Measurements from ENCODE around the gene TMEM273.

The TMEM273 gene, protein sequence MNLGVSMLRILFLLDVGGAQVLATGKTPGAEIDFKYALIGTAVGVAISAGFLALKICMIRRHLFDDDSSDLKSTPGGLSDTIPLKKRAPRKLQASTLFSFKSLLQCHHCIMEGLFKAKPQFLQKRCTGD

GRCh38 chr10:49187950-49188761, at the start of gene TMEM273:
TSS of gene TMEM273 (minus strand) at chr10:49188391. CDS start at chr10:49188336, 55 bp downstream.
- no peak for DNase-seq (ENCODE audit: low read depth in 3 of 3)

GRCh38 chr10:49237985-49238384, 49.8 kb upstream of the TMEM273 start:
- no peak for DNase-seq (ENCODE audit: low read depth in 3 of 3)

DNA sequence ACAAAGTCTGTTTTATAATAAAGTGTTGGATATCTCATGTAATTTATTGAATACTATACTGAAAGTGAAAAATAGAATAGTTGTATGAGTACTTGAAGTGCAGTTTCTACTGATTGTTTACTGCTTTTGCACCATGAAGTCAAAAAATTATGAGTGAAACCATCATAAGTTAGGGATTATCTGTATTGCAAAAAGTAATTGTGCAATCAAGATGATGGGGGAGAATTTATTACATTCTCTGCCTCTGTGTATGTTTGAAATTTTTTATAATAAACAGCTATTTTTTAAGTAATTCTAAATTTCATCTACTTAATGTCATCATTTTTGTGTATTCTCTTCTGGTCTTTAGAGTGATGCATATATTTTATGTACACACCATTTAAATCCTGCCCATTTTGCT, 47.2 kb upstream of the TMEM273 start:
- DNase-seq (ENCODE audit: low read depth in 3 of 3), result no peak

- no peak for DNase-seq (ENCODE audit: low read depth in 3 of 3)
These were observed 43.1 kb upstream of the TMEM273 start for GRCh38 chr10:49231086-49231820.

DNA sequence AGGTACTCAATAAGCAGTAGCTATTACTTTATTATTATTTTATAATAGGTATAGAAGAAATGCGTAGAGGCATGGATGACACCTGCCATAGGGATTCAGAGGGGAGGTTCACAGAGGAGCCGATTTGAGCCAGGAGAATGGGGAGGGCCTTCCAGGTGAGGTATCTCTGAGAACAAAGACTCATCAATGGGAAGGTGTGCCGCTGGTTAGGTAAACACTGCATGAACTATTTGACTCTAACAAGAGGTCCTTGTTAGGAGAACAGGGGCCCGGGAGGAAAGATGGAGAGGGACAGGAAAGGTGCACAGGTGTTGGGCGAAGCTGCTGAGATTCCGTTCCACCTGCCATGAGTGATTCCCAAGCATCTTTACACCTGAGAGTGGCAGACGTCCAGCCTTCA, 41.8 kb upstream of the TMEM273 start:
- DNase-seq (ENCODE audit: low read depth in 3 of 3), result no peak

- no peak for DNase-seq (ENCODE audit: low read depth in 3 of 3)
These were observed 40.5 kb upstream of the TMEM273 start for GRCh38 chr10:49228677-49229076.

DNA sequence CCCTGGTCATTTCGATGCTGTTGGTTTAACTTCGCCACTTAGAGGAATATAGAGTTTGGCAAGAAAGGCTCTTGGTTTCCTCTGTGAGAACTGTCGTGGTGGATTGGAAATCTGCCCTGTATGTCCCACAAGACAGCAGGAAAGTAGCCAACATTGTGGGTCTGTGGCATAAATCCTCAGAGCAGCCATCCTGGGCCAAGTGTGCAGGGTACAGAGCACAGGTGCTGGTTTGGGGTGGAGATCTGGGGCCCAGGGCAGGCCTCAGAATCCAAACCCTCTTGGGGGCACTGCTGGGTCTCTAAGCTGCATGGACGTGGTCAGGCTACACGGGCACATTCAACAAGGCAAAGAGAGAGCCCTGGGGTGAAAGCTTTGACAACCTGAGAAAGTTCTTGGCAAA, 39.2 kb upstream of the TMEM273 start:
- DNase-seq (ENCODE audit: low read depth in 3 of 3), result no peak

GRCh38 chr10:49226594-49226993, 38.4 kb upstream of the TMEM273 start:
- DNase-seq (ENCODE audit: low read depth in 3 of 3), result no peak

- no peak for DNase-seq (ENCODE audit: low read depth in 3 of 3)
These were observed 37.2 kb upstream of the TMEM273 start for GRCh38 chr10:49225218-49225876.

- DNase-seq (ENCODE audit: low read depth in 3 of 3), result no peak
These were observed 35.0 kb upstream of the TMEM273 start for GRCh38 chr10:49223205-49223604.

DNA sequence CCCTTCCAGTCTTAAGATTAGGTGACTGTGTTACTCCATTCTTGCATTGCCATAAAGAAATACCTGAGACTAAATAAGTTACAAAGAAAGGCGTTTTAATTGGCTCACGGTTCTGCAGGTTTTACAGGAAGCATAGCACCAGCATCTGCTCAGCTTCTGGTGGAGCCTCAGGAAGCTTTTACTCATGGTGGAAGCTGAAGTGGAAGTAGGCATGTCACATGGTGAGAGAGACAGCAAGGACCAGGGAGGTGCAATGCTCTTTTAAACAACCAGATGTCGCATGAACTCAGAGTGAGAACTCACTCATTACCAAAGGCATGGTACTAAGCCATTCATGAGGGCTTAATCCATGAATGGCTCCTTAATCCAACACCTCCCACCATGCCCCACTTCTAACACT, 34.0 kb upstream of the TMEM273 start:
- no peak for DNase-seq (ENCODE audit: low read depth in 3 of 3)

- DNase-seq (ENCODE audit: low read depth in 3 of 3), result no peak
These were observed 32.5 kb upstream of the TMEM273 start for GRCh38 chr10:49220679-49221078.

- no peak for DNase-seq (ENCODE audit: low read depth in 3 of 3)
These were observed 31.8 kb upstream of the TMEM273 start for GRCh38 chr10:49220031-49220430.

DNA sequence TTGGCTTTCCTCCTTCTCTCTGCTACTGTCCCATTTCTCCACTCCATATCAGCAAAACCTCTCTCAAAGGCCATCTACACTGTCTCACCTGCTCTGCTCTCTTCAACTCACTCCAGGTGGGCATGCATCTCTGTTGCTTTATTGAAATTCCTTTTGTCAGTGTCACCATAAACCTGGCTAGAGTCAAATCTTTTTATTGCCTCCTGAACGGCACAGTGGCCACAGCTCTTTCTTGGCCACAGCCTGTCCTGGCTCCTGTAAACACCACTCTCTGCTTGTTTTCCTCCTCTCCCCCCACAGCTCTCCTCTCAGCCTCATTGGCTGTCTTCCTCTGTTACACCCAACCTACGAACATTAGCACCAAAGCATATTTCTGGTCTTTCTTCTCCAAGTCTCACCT, 31.1 kb upstream of the TMEM273 start:
- no peak for DNase-seq (ENCODE audit: low read depth in 3 of 3)

- no peak for DNase-seq (ENCODE audit: low read depth in 3 of 3)
These were observed 30.3 kb upstream of the TMEM273 start for GRCh38 chr10:49218480-49218879.

DNA sequence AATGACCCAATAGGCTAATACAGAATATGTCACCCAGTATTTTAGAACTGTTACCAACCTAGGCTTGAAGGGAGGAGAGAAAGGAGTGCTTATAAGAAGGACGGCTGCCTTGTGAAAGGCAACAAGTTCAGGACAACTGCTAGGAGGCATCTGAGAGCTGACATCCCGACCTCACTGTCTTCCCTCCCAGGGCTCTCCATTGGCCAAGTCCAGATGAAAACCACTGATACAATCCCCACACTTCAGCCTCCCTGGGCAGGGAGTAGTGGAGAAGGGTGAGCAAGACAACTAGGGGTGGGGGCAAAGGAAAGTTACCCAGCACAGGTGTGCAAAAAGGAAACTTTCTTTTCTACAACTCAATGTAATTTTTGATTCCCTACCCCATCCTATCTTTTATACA, 29.5 kb upstream of the TMEM273 start:
- DNase-seq (ENCODE audit: low read depth in 3 of 3), result no peak

- DNase-seq (ENCODE audit: low read depth in 3 of 3), result no peak
These were observed 25.0 kb upstream of the TMEM273 start for GRCh38 chr10:49213211-49213610.

DNA sequence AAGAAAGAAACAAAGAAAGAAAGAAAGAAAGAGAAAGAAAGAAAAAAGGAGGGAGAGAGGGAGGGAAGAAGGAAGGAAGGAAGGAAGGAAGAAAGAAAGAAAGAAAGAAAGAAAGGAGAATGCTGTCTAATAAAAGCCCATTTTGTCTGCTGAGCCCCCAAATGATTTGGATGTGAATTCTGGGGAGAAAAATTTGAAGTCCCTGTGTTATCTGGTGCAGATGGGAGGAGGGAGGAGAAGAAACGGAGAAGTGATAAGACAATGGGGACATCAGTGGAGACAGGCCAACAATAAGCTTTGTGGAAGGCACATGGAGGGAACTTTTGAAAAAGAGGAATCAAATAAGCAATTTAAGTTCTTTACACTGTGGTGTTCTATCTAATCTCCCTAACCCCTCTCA, 24.6 kb upstream of the TMEM273 start:
- no peak for DNase-seq (ENCODE audit: low read depth in 3 of 3)

DNA sequence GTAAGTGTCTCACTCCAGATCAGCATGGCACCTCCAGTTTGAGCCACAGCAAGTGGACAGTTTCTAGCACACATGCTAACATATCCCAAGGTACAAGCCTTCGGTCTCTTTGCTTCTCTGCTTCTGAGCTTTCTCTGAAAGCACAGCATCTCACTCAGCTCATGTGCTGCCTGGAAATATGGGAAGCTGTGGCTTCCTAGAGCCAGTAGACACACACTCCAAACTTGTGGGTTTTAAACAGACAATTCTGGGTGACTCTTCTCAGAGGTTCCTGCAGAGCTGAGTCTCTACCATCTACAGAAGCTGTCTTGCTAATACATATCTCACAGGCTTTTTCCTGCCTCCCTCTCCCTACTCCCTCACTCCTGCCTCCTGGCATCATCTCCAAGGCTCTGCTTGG, 23.9 kb upstream of the TMEM273 start:
- DNase-seq (ENCODE audit: low read depth in 3 of 3), result no peak

DNA sequence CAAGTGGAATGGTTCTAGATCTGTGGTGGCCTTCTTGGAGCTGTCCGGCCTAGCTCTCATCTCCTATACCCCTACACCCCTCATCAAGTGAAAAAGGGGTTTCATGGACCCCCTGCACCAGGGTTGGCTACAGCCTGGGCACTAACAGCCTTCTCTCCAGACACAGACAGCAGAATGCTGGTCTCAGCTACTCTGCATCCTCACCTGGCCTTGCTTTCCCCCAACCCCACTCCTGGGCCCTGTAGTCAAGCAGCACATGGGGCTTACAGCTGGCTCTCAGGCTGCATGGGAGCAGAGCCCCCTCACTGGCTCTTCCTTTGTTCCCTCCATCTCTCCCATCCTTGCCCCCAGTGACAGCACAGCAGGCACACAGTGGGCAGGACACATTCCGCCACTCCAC, 20.8 kb upstream of the TMEM273 start:
- DNase-seq (ENCODE audit: low read depth in 3 of 3), result no peak

DNA sequence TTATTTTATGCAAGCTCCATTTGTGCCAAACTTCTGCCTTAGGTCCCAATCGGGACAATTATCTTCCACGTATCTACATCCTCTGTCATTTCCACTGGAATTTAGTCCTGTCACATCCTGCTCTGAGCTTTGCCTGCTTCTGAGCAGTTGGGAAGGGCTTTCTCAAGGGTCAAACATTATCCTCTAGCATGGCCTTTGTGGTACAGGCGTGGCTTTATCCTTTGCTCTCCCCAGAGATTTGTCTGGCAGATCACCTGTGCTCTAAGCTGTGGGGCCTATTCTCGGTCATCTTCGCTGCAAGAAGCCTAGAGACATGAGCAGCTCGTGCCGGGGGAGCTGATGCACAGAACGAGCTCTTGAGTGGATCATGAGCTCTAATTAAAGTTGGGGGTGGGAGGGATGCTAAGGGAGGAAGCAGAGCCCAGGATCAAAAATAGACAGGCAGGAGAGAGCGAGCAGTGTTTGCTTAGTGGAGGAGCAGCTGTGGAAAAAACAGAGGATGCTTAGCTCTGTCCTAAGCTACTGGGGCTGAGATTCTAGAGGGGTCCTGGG, 19.8 kb upstream of the TMEM273 start:
- DNase-seq (ENCODE audit: low read depth in 3 of 3), result no peak

GRCh38 chr10:49207113-49207512, 18.9 kb upstream of the TMEM273 start:
- no peak for DNase-seq (ENCODE audit: low read depth in 3 of 3)

Measured in stimulated activated CD4-positive, alpha-beta T cell treated with anti-CD3 and anti-CD28 coated beads, TNF-alpha, amount 100 ng/mL, for 24 hours (primary cell).